GM12873 (cell line): ENCODE data around the gene MIEN1.

Experiments used
- TF ChIP-seq, protein P1 (sequence below): IDR thresholded peaks from 2 replicates; pipeline ENCODE4 v1.5.1; 2012; ENCODE audit warnings: low read depth, mild to moderate bottlenecking, moderate library complexity, low read length, control low read depth; ENCODE audit not compliant: insufficient read depth; ENCODE audit errors: missing control alignments

MIEN1 gene

DNA sequence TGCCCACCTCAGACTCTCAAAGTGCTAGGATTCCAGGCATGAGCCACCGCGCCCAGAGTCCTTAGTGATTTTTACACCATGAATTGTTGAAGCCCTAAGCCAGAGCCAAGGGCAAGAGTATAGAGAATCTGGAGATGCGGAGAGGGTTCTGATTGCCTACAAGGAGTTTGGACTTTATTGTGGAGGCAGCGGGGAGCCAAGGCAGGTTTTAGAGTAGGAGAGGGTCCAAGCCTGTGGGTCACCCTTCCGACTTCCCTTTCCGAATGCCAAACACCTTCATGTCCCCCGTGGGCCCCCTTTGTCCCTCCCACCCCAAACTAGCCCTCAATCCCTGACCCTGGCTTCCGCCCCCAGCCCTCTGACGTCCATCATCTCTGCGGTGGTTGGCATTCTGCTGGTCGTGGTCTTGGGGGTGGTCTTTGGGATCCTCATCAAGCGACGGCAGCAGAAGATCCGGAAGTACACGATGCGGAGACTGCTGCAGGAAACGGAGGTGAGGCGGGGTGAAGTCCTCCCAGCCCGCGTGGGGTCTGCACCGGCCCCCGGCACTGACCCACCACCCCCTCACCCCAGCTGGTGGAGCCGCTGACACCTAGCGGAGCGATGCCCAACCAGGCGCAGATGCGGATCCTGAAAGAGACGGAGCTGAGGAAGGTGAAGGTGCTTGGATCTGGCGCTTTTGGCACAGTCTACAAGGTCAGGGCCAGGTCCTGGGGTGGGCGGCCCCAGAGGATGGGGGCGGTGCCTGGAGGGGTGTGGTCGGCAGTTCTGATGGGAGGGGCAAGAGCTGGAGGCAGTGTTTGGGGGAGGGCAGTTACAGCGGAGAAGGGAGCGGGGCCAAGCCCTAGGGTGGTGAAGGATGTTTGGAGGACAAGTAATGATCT is 7.1 kb downstream of the MIEN1 start:
- TF ChIP-seq, protein P1, sequence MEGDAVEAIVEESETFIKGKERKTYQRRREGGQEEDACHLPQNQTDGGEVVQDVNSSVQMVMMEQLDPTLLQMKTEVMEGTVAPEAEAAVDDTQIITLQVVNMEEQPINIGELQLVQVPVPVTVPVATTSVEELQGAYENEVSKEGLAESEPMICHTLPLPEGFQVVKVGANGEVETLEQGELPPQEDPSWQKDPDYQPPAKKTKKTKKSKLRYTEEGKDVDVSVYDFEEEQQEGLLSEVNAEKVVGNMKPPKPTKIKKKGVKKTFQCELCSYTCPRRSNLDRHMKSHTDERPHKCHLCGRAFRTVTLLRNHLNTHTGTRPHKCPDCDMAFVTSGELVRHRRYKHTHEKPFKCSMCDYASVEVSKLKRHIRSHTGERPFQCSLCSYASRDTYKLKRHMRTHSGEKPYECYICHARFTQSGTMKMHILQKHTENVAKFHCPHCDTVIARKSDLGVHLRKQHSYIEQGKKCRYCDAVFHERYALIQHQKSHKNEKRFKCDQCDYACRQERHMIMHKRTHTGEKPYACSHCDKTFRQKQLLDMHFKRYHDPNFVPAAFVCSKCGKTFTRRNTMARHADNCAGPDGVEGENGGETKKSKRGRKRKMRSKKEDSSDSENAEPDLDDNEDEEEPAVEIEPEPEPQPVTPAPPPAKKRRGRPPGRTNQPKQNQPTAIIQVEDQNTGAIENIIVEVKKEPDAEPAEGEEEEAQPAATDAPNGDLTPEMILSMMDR = no peak

DNA sequence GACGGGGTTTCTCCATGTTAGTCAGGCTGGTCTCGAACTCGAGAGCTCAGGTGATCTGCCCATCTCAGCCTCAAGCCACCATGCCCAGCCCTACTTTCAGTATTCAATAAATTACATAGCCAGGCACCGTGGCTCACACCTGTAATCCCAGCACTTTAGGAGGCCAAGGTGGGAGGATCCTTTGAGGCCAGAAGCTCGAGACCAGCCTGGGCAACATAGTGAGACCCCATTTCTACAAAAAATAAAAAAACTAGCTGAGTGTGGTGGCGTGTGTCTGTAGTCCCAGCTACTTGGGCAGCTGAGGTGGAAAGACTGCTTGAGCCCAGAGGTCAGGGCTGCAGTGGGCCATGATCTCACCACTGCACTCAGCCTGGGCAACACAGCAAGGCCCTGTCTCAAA is 8.2 kb downstream of the MIEN1 start:
- TF ChIP-seq, protein P1 = no peak

DNA sequence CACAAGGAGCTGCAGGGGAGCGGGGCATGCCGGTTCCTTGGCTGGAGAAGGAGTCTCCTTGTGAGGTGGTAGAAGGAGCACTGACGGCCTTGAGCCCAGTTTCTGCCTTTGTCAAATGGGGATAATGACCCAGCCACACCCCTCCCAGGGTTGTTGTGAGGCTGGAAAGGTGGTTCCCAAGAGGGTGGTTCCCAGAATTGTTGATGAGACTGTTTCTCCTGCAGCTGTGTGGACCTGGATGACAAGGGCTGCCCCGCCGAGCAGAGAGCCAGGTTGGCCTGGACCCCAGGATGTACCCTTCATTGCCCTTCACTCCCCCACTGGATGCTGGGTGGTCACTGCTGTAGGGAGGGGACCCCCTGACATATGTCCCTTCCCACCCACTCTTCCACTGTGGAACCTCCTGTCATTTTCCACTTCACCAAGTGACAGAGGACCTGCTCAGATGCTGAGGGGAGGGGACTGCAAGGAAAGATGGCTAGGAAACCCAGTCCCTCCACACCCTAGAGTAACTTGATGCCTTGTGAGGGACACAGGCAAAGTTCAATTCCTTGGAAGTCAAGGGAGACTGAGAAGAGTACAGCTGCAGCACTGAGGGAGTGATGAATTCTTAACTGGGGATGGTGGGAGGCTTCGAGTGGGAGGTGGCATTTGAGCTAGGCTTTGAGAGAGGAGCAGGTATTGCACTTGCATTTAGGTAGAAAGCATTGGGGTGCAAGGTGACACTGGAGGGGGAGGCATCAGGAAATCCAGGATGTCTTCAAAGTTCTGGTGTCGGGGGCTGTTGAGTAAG is 10.6 kb downstream of the MIEN1 start:
- TF ChIP-seq, protein P1 = no peak

DNA sequence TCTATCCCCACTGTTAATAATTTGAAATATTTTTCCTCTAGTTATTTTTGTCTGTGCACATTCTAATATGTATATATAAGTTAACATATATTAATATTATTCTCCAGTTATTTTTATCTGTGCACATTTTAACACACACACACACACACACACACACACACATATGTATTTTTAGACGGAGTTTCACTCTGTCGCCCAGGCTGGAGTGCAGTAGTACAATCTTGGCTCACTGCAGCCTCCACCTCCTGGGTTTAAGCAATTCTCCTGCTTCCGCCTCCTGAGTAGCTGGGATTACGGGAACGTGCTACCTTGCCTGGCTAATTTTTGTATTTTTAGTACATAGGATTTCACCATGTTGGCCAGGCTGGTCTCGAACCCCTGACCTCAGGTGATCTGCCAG is 12.7 kb downstream of the MIEN1 start:
- TF ChIP-seq, protein P1 = no peak

DNA sequence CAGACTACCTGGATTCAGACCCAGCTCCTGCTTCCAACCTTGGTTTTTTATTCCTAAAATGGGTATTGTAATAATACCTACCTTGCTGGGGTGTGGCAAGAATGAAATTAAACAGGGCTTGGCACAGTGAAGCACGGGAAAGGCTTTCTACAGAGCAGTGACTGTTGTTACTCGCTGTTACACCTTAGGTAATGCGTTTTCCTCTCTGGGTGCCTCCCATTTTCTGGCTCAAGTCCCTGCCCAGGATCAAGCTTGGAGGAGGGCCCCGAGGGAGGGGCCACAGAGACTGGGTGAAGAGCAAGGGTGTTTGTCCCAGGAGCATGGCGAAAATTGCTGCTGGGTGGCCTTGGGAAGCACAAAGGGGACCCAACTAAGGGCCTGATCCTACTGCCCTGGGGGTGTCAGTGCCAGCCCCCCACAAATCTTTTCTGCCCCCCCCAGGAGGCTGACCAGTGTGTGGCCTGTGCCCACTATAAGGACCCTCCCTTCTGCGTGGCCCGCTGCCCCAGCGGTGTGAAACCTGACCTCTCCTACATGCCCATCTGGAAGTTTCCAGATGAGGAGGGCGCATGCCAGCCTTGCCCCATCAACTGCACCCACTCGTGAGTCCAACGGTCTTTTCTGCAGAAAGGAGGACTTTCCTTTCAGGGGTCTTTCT is 13.3 kb downstream of the MIEN1 start:
- TF ChIP-seq, protein P1 = no peak

DNA sequence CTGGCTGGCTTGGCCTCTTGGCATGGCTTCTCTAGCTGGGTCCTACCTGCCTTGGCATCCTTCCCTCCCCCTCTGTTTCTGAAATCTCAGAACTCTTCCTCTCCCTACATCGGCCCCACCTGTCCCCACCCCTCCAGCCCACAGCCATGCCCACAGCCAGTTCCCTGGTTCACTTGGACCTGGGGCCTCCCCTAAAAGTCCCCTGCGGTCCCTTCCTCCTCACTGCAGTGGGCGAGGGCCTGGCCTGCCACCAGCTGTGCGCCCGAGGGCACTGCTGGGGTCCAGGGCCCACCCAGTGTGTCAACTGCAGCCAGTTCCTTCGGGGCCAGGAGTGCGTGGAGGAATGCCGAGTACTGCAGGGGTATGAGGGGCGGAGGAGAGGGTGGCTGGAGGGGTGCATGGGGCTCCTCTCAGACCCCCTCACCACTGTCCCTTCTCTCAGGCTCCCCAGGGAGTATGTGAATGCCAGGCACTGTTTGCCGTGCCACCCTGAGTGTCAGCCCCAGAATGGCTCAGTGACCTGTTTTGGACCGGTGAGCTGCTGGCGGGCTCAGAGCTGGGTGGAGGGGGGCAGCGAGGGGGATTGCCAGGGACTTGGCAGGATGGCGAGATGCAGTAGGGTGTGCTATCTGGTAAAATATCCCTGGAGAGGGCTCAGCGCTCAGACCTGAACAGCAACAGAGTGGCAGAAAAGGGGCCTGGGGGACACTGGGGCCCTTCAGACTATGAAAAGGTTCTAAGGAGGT is 14.1 kb downstream of the MIEN1 start:
- TF ChIP-seq, protein P1 = no peak
